ENCODE results near the gene DLG1. TPM values are rescaled to one million over a fixed set of nuclear protein-coding genes. Genes with fewer than 3 reads are reported as not detected.

Gene DLG1
- total RNA-seq, 1 donor from 2014 or later = 99.6 TPM

GRCh38 chr3:196996454-196997265 is 301.8 kb downstream of the DLG1 start:
- H3K36me3 Mint-ChIP-seq (ENCODE audit: insufficient read depth) = no peaks in the 10 kb centered on the region
- no peak for TF ChIP-seq CTCF (IDR thresholded peaks at IDR 0.05; ENCODE audit: unreplicated experiment)
- peaks cover 1% of the 10 kb centered on the region for H3K27me3 Mint-ChIP-seq
- H3K9me3 Mint-ChIP-seq (ENCODE audit: low read depth) = no peaks in the 10 kb centered on the region
- no peaks in the 10 kb centered on the region for H3K4me1 Mint-ChIP-seq (ENCODE audit: low read depth)
- no peak overlapping the region for H3K27ac Mint-ChIP-seq
- no peak for DNase-seq (ENCODE audit: low spot score, unreplicated experiment)
- H3K4me3 Mint-ChIP-seq (ENCODE audit: low read depth) = no peak overlapping the region

GRCh38 chr3:196995646-196996355 is 302.6 kb downstream of the DLG1 start:
- Mint-ChIP-seq H3K9me3 (ENCODE audit: low read depth) (no peaks in the 10 kb centered on the region), H3K4me1 (ENCODE audit: low read depth) (no peaks in the 10 kb centered on the region), H3K27ac (no peak overlapping the region), H3K4me3 (ENCODE audit: low read depth) (no peak overlapping the region), H3K27me3 (no peaks in the 10 kb centered on the region), H3K36me3 (ENCODE audit: insufficient read depth) (no peaks in the 10 kb centered on the region)
- DNase-seq (ENCODE audit: low spot score, unreplicated experiment) = no peak
- no peak for TF ChIP-seq CTCF (IDR thresholded peaks at IDR 0.05; ENCODE audit: unreplicated experiment)

GRCh38 chr3:196995027-196995426 is 303.4 kb downstream of the DLG1 start:
- Mint-ChIP-seq H3K27me3 (no peaks in the 10 kb centered on the region), H3K27ac (no peak overlapping the region), H3K4me1 (ENCODE audit: low read depth) (peaks cover 1% of the 10 kb centered on the region), H3K4me3 (ENCODE audit: low read depth) (no peak overlapping the region), H3K9me3 (ENCODE audit: low read depth) (no peaks in the 10 kb centered on the region), H3K36me3 (ENCODE audit: insufficient read depth) (no peaks in the 10 kb centered on the region)
- DNase-seq (ENCODE audit: low spot score, unreplicated experiment) = no peak
- TF ChIP-seq CTCF (IDR thresholded peaks at IDR 0.05; ENCODE audit: unreplicated experiment) = no peak

- Mint-ChIP-seq H3K4me3 (ENCODE audit: low read depth) (no peak overlapping the region), H3K4me1 (ENCODE audit: low read depth) (peaks cover 2% of the 10 kb centered on the region), H3K36me3 (ENCODE audit: insufficient read depth) (no peaks in the 10 kb centered on the region), H3K27ac (no peak overlapping the region), H3K27me3 (no peaks in the 10 kb centered on the region), H3K9me3 (ENCODE audit: low read depth) (no peaks in the 10 kb centered on the region)
- no peak for TF ChIP-seq CTCF (IDR thresholded peaks at IDR 0.05; ENCODE audit: unreplicated experiment)
- DNase-seq (ENCODE audit: low spot score, unreplicated experiment) = no peak
Observed at GRCh38 chr3:196994056-196994455, 304.4 kb downstream of the DLG1 start.

Small RNA genes lying within 50 kb of the gene (microRNA-seq; reads per million reads assigned to microRNA genes)
- not detected for gene MIR4797 (ENCODE audit: borderline number of aligned reads, unreplicated experiment)
